H1 (cell line): ENCODE data around the gene ABHD12. TPM values are rescaled to one million over a fixed set of nuclear protein-coding genes. Genes with fewer than 3 reads are reported as not detected.

Source experiments
- CTCF ChIA-PET: fragments of 300-600 bp; sonication (Branson Sonifier 250); formaldehyde crosslinking; loops from one replicate; lab custom pipeline; 2021; ENCODE audit not compliant: partially characterized antibody; lab: Charles Lee
- POLR2A ChIA-PET: fragments of 300-600 bp; sonication (Branson Sonifier 250); formaldehyde crosslinking; loops from one replicate; lab custom pipeline; 2021; ENCODE audit warnings: inconsistent platforms; ENCODE audit not compliant: partially characterized antibody; lab: Charles Lee
- DNase-seq, 2 experiments: peaks; one replicate each; pipeline versions ENCODE4 v3.0.0 to v3.0.0-alpha.2; 2010 to 2022; ENCODE audit warnings: low spot score in 2 of 2, low read depth in 1 of 2, mixed read lengths in 1 of 2
- FAIRE-seq: peaks from 2 replicates; lab custom pipeline; 2011; peaks lifted over from hg19 to GRCh38; lab: Jason Lieb, UNC
- H2AFZ ChIP-seq: 2 replicates; pipeline ENCODE4 v1.8.1; 2012; ENCODE audit warnings: low read length, inconsistent platforms
- H2AK5ac ChIP-seq: 2 replicates; pipeline ENCODE4 v1.6.1; 2013; ENCODE audit warnings: low read depth, low read length
- H2BK120ac ChIP-seq: replicated peaks from 2 replicates; pipeline ENCODE3; 2013; ENCODE audit warnings: low read depth, low read length, inconsistent platforms
- H2BK12ac ChIP-seq: 2 replicates; pipeline ENCODE4 v1.6.1; 2013; ENCODE audit warnings: low read depth, low read length
- H2BK15ac ChIP-seq: 2 replicates; pipeline ENCODE4 v1.6.1; 2013; ENCODE audit warnings: low read length
- H2BK20ac ChIP-seq: 2 replicates; pipeline ENCODE4 v1.6.1; 2013; ENCODE audit warnings: low read length
- H2BK5ac ChIP-seq: 2 replicates; pipeline ENCODE4 v1.6.1; 2013; ENCODE audit warnings: low read depth, low read length
- H3K14ac ChIP-seq: 2 replicates; pipeline ENCODE4 v1.6.1; 2013; ENCODE audit warnings: inconsistent platforms; ENCODE audit not compliant: insufficient read length
- H3K18ac ChIP-seq: 2 replicates; pipeline ENCODE4 v1.6.1; 2013; ENCODE audit warnings: low read length; ENCODE audit errors: extremely low read depth
- H3K23ac ChIP-seq: 2 replicates; pipeline ENCODE4 v1.6.1; 2013; ENCODE audit warnings: inconsistent platforms; ENCODE audit not compliant: insufficient read length
- H3K23me2 ChIP-seq: 2 replicates; pipeline ENCODE4 v1.6.1; 2013; ENCODE audit warnings: low read depth, low read length
- H3K27ac ChIP-seq: 2 replicates; pipeline ENCODE4 v1.6.1; 2011; ENCODE audit warnings: low read depth, low read length, inconsistent platforms
- H3K27me3 ChIP-seq, 4 experiments: replicated peaks in 1 of 4; 1 replicate in 1 of 4; 2 replicates in 3 of 4; pipeline versions ENCODE4 v1.6.1 to v1.8.1; 2011 to 2013; ENCODE audit warnings: low read length in 3 of 4, mild to moderate bottlenecking in 3 of 4, inconsistent platforms in 2 of 4, mixed read lengths in 2 of 4, moderate library complexity in 1 of 4; ENCODE audit not compliant: control insufficient read depth in 3 of 4, insufficient read depth in 3 of 4; ENCODE audit errors: extremely low read depth in 1 of 4
- H3K36me3 ChIP-seq, 4 experiments: 2 replicates each; pipeline versions ENCODE4 v1.6.1 to v1.8.1; 2011 to 2013; ENCODE audit warnings: mild to moderate bottlenecking in 4 of 4, low read length in 3 of 4, moderate library complexity in 2 of 4, control low read depth in 1 of 4, inconsistent platforms in 1 of 4; ENCODE audit not compliant: insufficient read depth in 4 of 4, control insufficient read depth in 2 of 4
- H3K4ac ChIP-seq: replicated peaks from 2 replicates; pipeline ENCODE3; 2013; ENCODE audit warnings: low read length, low read depth, mixed read lengths, inconsistent platforms; ENCODE audit not compliant: insufficient read length
- H3K4me1 ChIP-seq, 4 experiments: replicated peaks in 1 of 4; 1 replicate in 1 of 4; 2 replicates in 3 of 4; pipeline versions ENCODE4 v1.6.1 to v1.8.1; 2011 to 2013; ENCODE audit warnings: low read length in 3 of 4, inconsistent platforms in 2 of 4, mixed read lengths in 1 of 4; ENCODE audit not compliant: insufficient read depth in 4 of 4, control insufficient read depth in 3 of 4
- H3K4me2 ChIP-seq, 2 experiments: 2 replicates each; pipeline versions ENCODE4 v1.6.1 to v1.8.1; 2011 to 2013; ENCODE audit warnings: low read depth in 2 of 2, low read length in 2 of 2, control low read depth in 1 of 2, inconsistent platforms in 1 of 2, mild to moderate bottlenecking in 1 of 2; ENCODE audit not compliant: insufficient read depth in 1 of 2
- H3K4me3 ChIP-seq, 4 experiments: fragments of 200-600, 300-600 bp in 1 of 4; sonication (generic), shearing (Covaris generic), sonication (Bioruptor Twin) in 1 of 4; 2 replicates each; pipeline versions ENCODE4 v1.5.1 to v1.8.1; 2011 to 2016; ENCODE audit warnings: low read length in 4 of 4, low read depth in 3 of 4, control low read depth in 2 of 4, inconsistent platforms in 2 of 4, mild to moderate bottlenecking in 2 of 4, mixed read lengths in 1 of 4, moderate library complexity in 1 of 4; ENCODE audit not compliant: insufficient read depth in 2 of 4; ENCODE audit errors: extremely low read depth in 1 of 4
- H3K56ac ChIP-seq: replicated peaks from 2 replicates; pipeline ENCODE3; 2013; ENCODE audit warnings: low read depth, mild to moderate bottlenecking, mixed read lengths, low read length, inconsistent platforms; ENCODE audit not compliant: insufficient read length
- H3K79me1 ChIP-seq: 2 replicates; pipeline ENCODE4 v1.6.1; 2013; ENCODE audit warnings: low read depth, low read length, control low read depth
- H3K79me2 ChIP-seq, 2 experiments: 2 replicates each; pipeline versions ENCODE4 v1.6.1 to v1.8.1; 2012 to 2013; ENCODE audit warnings: low read length in 2 of 2, mild to moderate bottlenecking in 2 of 2, inconsistent platforms in 1 of 2; ENCODE audit not compliant: insufficient read depth in 2 of 2, control insufficient read depth in 1 of 2
- H3K9ac ChIP-seq, 4 experiments: replicated peaks in 1 of 4; 1 replicate in 1 of 4; 2 replicates in 3 of 4; pipeline versions ENCODE4 v1.6.1 to v1.8.1; 2011 to 2013; ENCODE audit warnings: low read depth in 3 of 4, low read length in 3 of 4, control low read depth in 2 of 4, mild to moderate bottlenecking in 2 of 4, moderate library complexity in 2 of 4, inconsistent platforms in 1 of 4; ENCODE audit errors: extremely low read depth in 1 of 4
- H3K9me3 ChIP-seq, 2 experiments: 2 replicates each; pipeline versions ENCODE4 v1.6.1 to v1.8.1; 2012 to 2013; ENCODE audit warnings: mild to moderate bottlenecking in 2 of 2, moderate library complexity in 2 of 2, control low read depth in 1 of 2, inconsistent platforms in 1 of 2, low read depth in 1 of 2, low read length in 1 of 2, mixed read lengths in 1 of 2; ENCODE audit not compliant: insufficient read depth in 2 of 2
- H4K20me1 ChIP-seq, 2 experiments: replicated peaks in 1 of 2; 2 replicates each; pipeline versions ENCODE3 to v1.8.1; 2011 to 2013; ENCODE audit warnings: inconsistent platforms in 2 of 2, low read length in 2 of 2, mild to moderate bottlenecking in 1 of 2; ENCODE audit not compliant: insufficient read depth in 2 of 2, control insufficient read depth in 1 of 2
- H4K5ac ChIP-seq: 2 replicates; pipeline ENCODE4 v1.6.1; 2013; ENCODE audit warnings: low read length, low read depth, mixed read lengths, inconsistent platforms; ENCODE audit not compliant: insufficient read length
- H4K8ac ChIP-seq: 2 replicates; pipeline ENCODE4 v1.8.0; 2013; ENCODE audit warnings: mild to moderate bottlenecking, moderate library complexity, low read length, inconsistent platforms; ENCODE audit not compliant: insufficient read depth; ENCODE audit errors: extremely low read depth
- H4K91ac ChIP-seq: replicated peaks from 2 replicates; pipeline ENCODE3; 2013; ENCODE audit warnings: low read length, mixed read lengths, inconsistent platforms; ENCODE audit not compliant: insufficient read length
- ASH2L ChIP-seq: fragments of 200-600, 300-600 bp; sonication (generic); IDR thresholded peaks from one replicate; pipeline ENCODE4 v1.7.1; 2017; ENCODE audit warnings: low read length
- CREB1 ChIP-seq: IDR thresholded peaks from 2 replicates; pipeline ENCODE4 v1.6.1; 2012; ENCODE audit warnings: inconsistent platforms
- EZH2 ChIP-seq: fragments of 200-600 bp; sonication (generic); IDR thresholded peaks from 2 replicates; pipeline ENCODE4 v1.7.1; 2012; ENCODE audit warnings: low read depth, mild to moderate bottlenecking, moderate library complexity, low read length, inconsistent platforms; ENCODE audit not compliant: severe bottlenecking
- GTF2F1 ChIP-seq: IDR thresholded peaks from 2 replicates; pipeline ENCODE4 v1.6.1; 2012; ENCODE audit warnings: low read depth, low read length, improper control_type of control experiment, borderline replicate concordance
- POLR2A ChIP-seq, 2 experiments: IDR thresholded peaks; 1 replicate in 1 of 2; 2 replicates in 1 of 2; pipeline ENCODE4 v1.6.1; 2011; ENCODE audit warnings: low read depth in 2 of 2, low read length in 2 of 2, mild to moderate bottlenecking in 2 of 2; ENCODE audit errors: control extremely low read depth in 1 of 2
- WGBS, 2 experiments: shearing (Covaris generic) in 1 of 2; methylation state at CpG; one replicate each; pipeline versions ENCODE4 v1.1.6 to v1.1.7; 2013 to 2015; ENCODE audit warnings: low lambda C conversion rate in 2 of 2, mixed read lengths in 2 of 2, inconsistent platforms in 1 of 2, low coverage in 1 of 2, missing lambda C conversion rate in 1 of 2; ENCODE audit not compliant: insufficient replicate concordance in 2 of 2, insufficient coverage in 1 of 2, insufficient read length in 1 of 2; ENCODE audit errors: extremely low coverage in 1 of 2, missing lambda C conversion rate in 1 of 2; 5-methylcytosine and 5-hydroxymethylcytosine counted together
- polyA plus RNA-seq, 7 experiments: library from polyadenylated mRNA; depleted of rRNA in 3 of 7; stranded (reverse) in 5 of 7; unstranded in 2 of 7; fragments of >200 nt in 5 of 7; fragments of 200-250 nt in 2 of 7; gene quantifications; 1 replicate in 5 of 7; 2 replicates in 1 of 7; 4 replicates in 1 of 7; pipeline versions ENCODE4 v1.2.1 to v1.2.3, GENCODE V29; 2011 to 2013; ENCODE audit warnings: missing spikeins in 2 of 7, mixed read lengths in 2 of 7
- total RNA-seq: library from RNA; stranded (reverse); fragmentation: NEBNext Ultra II Directional; extraction: Animal tissue kit (Norgen Biotek cat#: 25700); gene quantifications from 2 replicates; pipeline ENCODE4 v1.2.1, GENCODE V29; 2021

Gene ABHD12
- total and polyA plus RNA-seq, 2 of the 8 experiments (the other 6 are each of a cell fraction or from before 2014, with no cell fraction given): 31.3 to 59.5 TPM

DNA sequence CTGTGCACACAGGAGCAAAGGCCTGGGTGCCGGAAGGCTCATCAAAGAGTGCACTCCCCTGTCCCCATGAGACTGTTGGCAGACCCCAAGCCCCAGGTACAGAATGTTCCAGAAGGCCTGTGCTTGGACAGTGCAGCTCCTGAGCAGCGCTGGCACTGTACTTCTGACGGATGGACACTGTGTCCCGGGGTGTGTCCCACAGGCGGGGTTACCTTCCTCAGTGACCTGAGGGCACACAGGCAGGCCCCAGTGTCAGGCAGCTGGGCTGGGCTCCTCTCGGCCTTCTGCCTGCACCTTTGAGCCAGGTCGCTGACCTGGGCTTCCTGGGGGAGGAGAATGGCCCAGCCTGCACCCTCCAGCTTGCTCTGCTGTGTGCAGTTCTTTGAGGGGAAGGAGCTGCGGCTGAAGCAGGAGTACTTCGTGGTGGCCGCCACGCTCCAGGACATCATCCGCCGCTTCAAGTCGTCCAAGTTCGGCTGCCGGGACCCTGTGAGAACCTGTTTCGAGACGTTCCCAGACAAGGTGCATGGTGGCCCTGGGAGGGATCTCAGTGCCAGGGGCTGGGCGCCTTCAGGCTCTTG lies 112.6 kb downstream of the ABHD12 start:
- H3K18ac ChIP-seq: no peak overlapping the region
- H3K4ac ChIP-seq: no peak overlapping the region
- H2BK20ac ChIP-seq: no peak overlapping the region
- no peaks in the 10 kb centered on the region for H3K4me1 ChIP-seq
- H4K20me1 ChIP-seq: peaks cover 4 to 9% of the 10 kb centered on the region in 2 experiments
- no peak for FAIRE-seq
- no peak overlapping the region for H4K8ac ChIP-seq
- no peaks in the 10 kb centered on the region for H3K9me3 ChIP-seq
- no peak for TF ChIP-seq EZH2
- no peak for TF ChIP-seq POLR2A (IDR thresholded peaks at IDR 0.05; ENCODE audit: control extremely low read depth in 1 of 2, low read depth in 2 of 2, low read length in 2 of 2)
- TF ChIP-seq CREB1: no peak
- TF ChIP-seq GTF2F1: no peak
- no peak for TF ChIP-seq ASH2L
- H4K5ac ChIP-seq: no peak overlapping the region
- H3K56ac ChIP-seq: no peak overlapping the region
- no peak overlapping the region for H4K91ac ChIP-seq
- H3K79me1 ChIP-seq: no peaks in the 10 kb centered on the region; the same call in 1 of the 2 replicates
- H2BK15ac ChIP-seq: no peak overlapping the region
- 87% methylated on average over 19 of the region's 19 CpGs; no CpG with 5 or more reads in 1 of the 2 experiments for WGBS, 2 experiments
- no peak overlapping the region for H2AK5ac ChIP-seq
- ChIA-PET POLR2A (interaction anchor here (2.2 kb wide), 1 partner anchor 9 kb away, joined by 5 read pairs; no protein-coding TSS in a partner anchor), CTCF (interaction anchor here (1.2 to 5.1 kb wide), 2 partner anchors 12 to 17 kb away, joined by 4 to 30 read pairs; no protein-coding TSS in a partner anchor)
- no peak overlapping the region for H3K23ac ChIP-seq
- no peak overlapping the region for H2BK12ac ChIP-seq
- H3K27me3 ChIP-seq: no peaks in the 10 kb centered on the region
- H3K4me2 ChIP-seq: no peak overlapping the region
- no peak overlapping the region for H2BK120ac ChIP-seq
- no peak overlapping the region for H3K4me3 ChIP-seq
- H3K14ac ChIP-seq: no peak overlapping the region
- no peak overlapping the region for H2BK5ac ChIP-seq
- no peak overlapping the region for H3K9ac ChIP-seq
- H2AFZ ChIP-seq: no peak overlapping the region
- no peaks in the 10 kb centered on the region for H3K23me2 ChIP-seq
- peak in 1 of 2 experiments; percentile 36 for DNase-seq
- no peaks in the 10 kb centered on the region for H3K79me2 ChIP-seq
- no peak overlapping the region for H3K27ac ChIP-seq
- H3K36me3 ChIP-seq: peaks cover 2 to 28% (median 14%) of the 10 kb centered on the region in 4 experiments; a peak in 6 of 8 replicates
